ENCODE measurements around the gene MAPRE2.

- TF ChIP-seq CTCF (IDR thresholded peaks at IDR 0.05) = no peak
- TF ChIP-seq POLR2A (IDR thresholded peaks at IDR 0.05) = no peak
Measured at GRCh38 chr18:35178260-35178659, 137.0 kb downstream of the MAPRE2 start.

All from adrenal gland (tissue), 5 donors.